HL-60 (cell line): ENCODE data around the gene FOXP1.

Experiments
- DNase-seq, 2 experiments: peaks; one replicate each; pipeline ENCODE4 v3.0.0-alpha.2; 2010 to 2020; ENCODE audit warnings: low read depth in 1 of 2, low spot score in 1 of 2
- H3K27ac ChIP-seq: fragments of 250-450 bp; sonication (Bioruptor Pico); replicated peaks from 2 replicates; pipeline ENCODE4 v1.5.1; 2020; ENCODE audit warnings: mild to moderate bottlenecking, moderate library complexity
- H3K27me3 ChIP-seq: fragments of 250-450 bp; sonication (Bioruptor Pico); 2 replicates; pipeline ENCODE4 v1.5.1; 2021; ENCODE audit warnings: mild to moderate bottlenecking, moderate library complexity; ENCODE audit not compliant: insufficient read depth, poor library complexity, severe bottlenecking
- H3K4me3 ChIP-seq: replicated peaks from 2 replicates; pipeline ENCODE4 v1.5.1; 2011; ENCODE audit warnings: mild to moderate bottlenecking, control low read depth, low read length; ENCODE audit not compliant: insufficient read depth
- GABPA ChIP-seq: IDR thresholded peaks from 2 replicates; pipeline ENCODE4 v1.6.1; 2012; ENCODE audit warnings: low read depth
- POLR2AphosphoS5 ChIP-seq: IDR thresholded peaks from 2 replicates; pipeline ENCODE4 v1.6.1; 2012; ENCODE audit warnings: low read depth
- SPI1 ChIP-seq: IDR thresholded peaks from 2 replicates; pipeline ENCODE4 v1.6.1; 2012; ENCODE audit warnings: low read depth, mild to moderate bottlenecking, borderline replicate concordance
- TF ChIP-seq, protein P1 (sequence below): IDR thresholded peaks from 2 replicates; pipeline ENCODE4 v1.6.1; 2012; ENCODE audit warnings: low read depth; ENCODE audit not compliant: insufficient replicate concordance
- TF ChIP-seq, protein P2 (sequence below): IDR thresholded peaks from one replicate; pipeline ENCODE4 v1.5.1; 2011; ENCODE audit warnings: low read length, control low read depth, inconsistent platforms; ENCODE audit not compliant: insufficient read depth

FOXP1 gene

DNA sequence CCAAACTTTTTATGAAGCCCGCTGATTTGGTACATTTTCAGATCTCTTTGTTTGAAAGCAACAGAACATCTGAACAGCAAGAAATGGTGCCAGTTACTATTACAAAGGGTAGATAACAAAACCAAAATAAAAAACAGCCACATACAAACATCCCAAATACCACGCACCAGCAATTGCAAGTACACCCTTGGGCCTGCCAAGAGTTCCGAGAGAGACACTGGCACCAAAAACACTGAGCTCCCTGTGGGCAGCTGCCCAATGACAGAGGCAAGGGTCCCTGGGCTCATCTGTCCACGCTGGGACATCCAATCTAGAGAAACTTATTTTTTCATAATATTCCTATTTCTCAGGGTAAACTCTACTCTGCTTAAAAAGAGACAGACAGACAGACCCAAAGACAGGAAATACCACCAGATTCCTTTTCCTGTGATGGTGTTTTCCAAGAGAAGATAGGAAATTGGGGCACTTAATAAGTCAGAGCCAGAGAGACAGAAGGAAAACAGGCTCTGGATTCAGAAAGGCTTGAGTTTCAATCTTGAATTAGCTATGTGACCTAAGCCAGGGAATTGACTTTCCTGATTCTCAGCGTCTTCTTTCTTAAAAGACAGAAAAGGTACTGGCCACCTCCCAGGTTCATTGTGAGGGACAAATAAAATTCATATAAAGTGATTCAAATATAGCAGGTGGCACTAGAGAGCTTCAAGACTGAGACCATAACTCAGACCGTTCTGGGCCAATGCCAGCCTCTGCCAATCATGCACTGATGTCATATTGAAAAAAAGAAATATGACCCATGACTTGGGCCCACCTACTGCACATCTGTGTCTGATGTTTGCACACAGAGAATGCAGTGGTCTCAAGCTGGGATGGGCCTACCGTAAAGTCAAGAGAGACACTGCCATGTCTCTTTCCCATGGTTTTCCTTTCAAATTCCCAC lies 61.3 kb downstream of the FOXP1 start:
- no peak for DNase-seq
- Histone ChIP-seq H3K27me3 (no peaks in the 10 kb centered on the region), H3K4me3 (no peak overlapping the region), H3K27ac (no peak overlapping the region)
- TF ChIP-seq, protein P1, sequence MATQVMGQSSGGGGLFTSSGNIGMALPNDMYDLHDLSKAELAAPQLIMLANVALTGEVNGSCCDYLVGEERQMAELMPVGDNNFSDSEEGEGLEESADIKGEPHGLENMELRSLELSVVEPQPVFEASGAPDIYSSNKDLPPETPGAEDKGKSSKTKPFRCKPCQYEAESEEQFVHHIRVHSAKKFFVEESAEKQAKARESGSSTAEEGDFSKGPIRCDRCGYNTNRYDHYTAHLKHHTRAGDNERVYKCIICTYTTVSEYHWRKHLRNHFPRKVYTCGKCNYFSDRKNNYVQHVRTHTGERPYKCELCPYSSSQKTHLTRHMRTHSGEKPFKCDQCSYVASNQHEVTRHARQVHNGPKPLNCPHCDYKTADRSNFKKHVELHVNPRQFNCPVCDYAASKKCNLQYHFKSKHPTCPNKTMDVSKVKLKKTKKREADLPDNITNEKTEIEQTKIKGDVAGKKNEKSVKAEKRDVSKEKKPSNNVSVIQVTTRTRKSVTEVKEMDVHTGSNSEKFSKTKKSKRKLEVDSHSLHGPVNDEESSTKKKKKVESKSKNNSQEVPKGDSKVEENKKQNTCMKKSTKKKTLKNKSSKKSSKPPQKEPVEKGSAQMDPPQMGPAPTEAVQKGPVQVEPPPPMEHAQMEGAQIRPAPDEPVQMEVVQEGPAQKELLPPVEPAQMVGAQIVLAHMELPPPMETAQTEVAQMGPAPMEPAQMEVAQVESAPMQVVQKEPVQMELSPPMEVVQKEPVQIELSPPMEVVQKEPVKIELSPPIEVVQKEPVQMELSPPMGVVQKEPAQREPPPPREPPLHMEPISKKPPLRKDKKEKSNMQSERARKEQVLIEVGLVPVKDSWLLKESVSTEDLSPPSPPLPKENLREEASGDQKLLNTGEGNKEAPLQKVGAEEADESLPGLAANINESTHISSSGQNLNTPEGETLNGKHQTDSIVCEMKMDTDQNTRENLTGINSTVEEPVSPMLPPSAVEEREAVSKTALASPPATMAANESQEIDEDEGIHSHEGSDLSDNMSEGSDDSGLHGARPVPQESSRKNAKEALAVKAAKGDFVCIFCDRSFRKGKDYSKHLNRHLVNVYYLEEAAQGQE, result no peak
- TF ChIP-seq, protein P2, sequence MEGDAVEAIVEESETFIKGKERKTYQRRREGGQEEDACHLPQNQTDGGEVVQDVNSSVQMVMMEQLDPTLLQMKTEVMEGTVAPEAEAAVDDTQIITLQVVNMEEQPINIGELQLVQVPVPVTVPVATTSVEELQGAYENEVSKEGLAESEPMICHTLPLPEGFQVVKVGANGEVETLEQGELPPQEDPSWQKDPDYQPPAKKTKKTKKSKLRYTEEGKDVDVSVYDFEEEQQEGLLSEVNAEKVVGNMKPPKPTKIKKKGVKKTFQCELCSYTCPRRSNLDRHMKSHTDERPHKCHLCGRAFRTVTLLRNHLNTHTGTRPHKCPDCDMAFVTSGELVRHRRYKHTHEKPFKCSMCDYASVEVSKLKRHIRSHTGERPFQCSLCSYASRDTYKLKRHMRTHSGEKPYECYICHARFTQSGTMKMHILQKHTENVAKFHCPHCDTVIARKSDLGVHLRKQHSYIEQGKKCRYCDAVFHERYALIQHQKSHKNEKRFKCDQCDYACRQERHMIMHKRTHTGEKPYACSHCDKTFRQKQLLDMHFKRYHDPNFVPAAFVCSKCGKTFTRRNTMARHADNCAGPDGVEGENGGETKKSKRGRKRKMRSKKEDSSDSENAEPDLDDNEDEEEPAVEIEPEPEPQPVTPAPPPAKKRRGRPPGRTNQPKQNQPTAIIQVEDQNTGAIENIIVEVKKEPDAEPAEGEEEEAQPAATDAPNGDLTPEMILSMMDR, result no peak
- TF ChIP-seq GABPA, result no peak
- TF ChIP-seq POLR2AphosphoS5, result no peak
- no peak for TF ChIP-seq SPI1

GRCh38 chr3:71521021-71521352 lies 62.5 kb downstream of the FOXP1 start:
- Histone ChIP-seq H3K27me3 (no peaks in the 10 kb centered on the region), H3K4me3 (no peak overlapping the region), H3K27ac (no peak overlapping the region)
- no peak for DNase-seq
- no peak for TF ChIP-seq GABPA
- TF ChIP-seq, protein P1, result no peak
- TF ChIP-seq POLR2AphosphoS5, result no peak
- no peak for TF ChIP-seq SPI1
- TF ChIP-seq, protein P2, result no peak

GRCh38 chr3:71520161-71521020 lies 63.1 kb downstream of the FOXP1 start:
- Histone ChIP-seq H3K4me3 (no peak overlapping the region), H3K27ac (no peak overlapping the region), H3K27me3 (no peaks in the 10 kb centered on the region)
- TF ChIP-seq GABPA (no peak), POLR2AphosphoS5 (no peak), SPI1 (no peak)
- TF ChIP-seq, protein P1, result no peak
- TF ChIP-seq, protein P2, result no peak
- DNase-seq, result no peak
